IMR-90 (cell line): ENCODE results near the gene TTC7B. TPM values are rescaled to one million over a fixed set of nuclear protein-coding genes. Genes with fewer than 3 reads are reported as not detected.

ENCODE experiments used
- ATAC-seq: fragments of 200-7000 bp; cut with Tn5 transposase; 2 replicates; pipeline ENCODE4 v1.9.1; 2020; ENCODE audit warnings: low read depth, mild to moderate bottlenecking, moderate library complexity
- BruUV-seq: library from RNA; stranded (reverse); fragments of 400-500 nt; replicated peaks from 2 replicates; lab custom pipeline; 2021; lab: Mats Ljungman, UMichigan
- CTCF ChIA-PET: fragments of 300-600 bp; formaldehyde crosslinking; extraction: SDS; loops from one replicate; lab custom pipeline; 2021; ENCODE audit warnings: antibody characterized with exemption; lab: Yijun Ruan, JAX
- POLR2A ChIA-PET: fragments of 300-600 bp; sonication (Branson Sonifier 250); formaldehyde crosslinking; loops from one replicate; lab custom pipeline; 2022; ENCODE audit warnings: antibody characterized with exemption; ENCODE audit not compliant: unreplicated experiment; lab: Charles Lee
- DNase-seq: peaks from one replicate; pipeline ENCODE4 v3.0.0; 2013
- H2AFZ ChIP-seq: replicated peaks from 2 replicates; pipeline ENCODE3; 2013; ENCODE audit warnings: low read length, mild to moderate bottlenecking; ENCODE audit not compliant: poor library complexity
- H2AK5ac ChIP-seq: 2 replicates; pipeline ENCODE4 v1.6.1; 2013; ENCODE audit warnings: low read depth, low read length, inconsistent platforms
- H2AK9ac ChIP-seq: replicated peaks from 2 replicates; pipeline ENCODE3; 2013; ENCODE audit warnings: mild to moderate bottlenecking, low read depth, low read length, moderate library complexity; ENCODE audit not compliant: poor library complexity
- H2BK120ac ChIP-seq: 2 replicates; pipeline ENCODE4 v1.6.1; 2013; ENCODE audit warnings: low read depth, low read length, inconsistent platforms
- H2BK15ac ChIP-seq: 3 replicates; pipeline ENCODE4 v1.6.1; 2013; ENCODE audit warnings: low read depth, low read length, inconsistent platforms
- H2BK20ac ChIP-seq: 2 replicates; pipeline ENCODE4 v1.6.1; 2013; ENCODE audit warnings: low read depth, mild to moderate bottlenecking, inconsistent platforms, low read length, moderate library complexity
- H2BK5ac ChIP-seq: 2 replicates; pipeline ENCODE4 v1.6.1; 2013; ENCODE audit warnings: mild to moderate bottlenecking, low read depth, low read length, inconsistent platforms; ENCODE audit not compliant: poor library complexity, severe bottlenecking
- H3K14ac ChIP-seq: replicated peaks from 2 replicates; pipeline ENCODE4 v1.6.1; 2013; ENCODE audit warnings: low read depth, low read length, inconsistent platforms
- H3K18ac ChIP-seq: 2 replicates; pipeline ENCODE4 v1.6.1; 2013; ENCODE audit warnings: low read depth, low read length, control low read depth
- H3K23ac ChIP-seq: 2 replicates; pipeline ENCODE4 v1.6.1; 2013; ENCODE audit warnings: low read depth, low read length, inconsistent platforms
- H3K27ac ChIP-seq: 2 replicates; pipeline ENCODE4 v1.5.1; 2013; ENCODE audit warnings: mild to moderate bottlenecking, control low read depth, low read length; ENCODE audit not compliant: insufficient read depth
- H3K27me3 ChIP-seq: 2 replicates; pipeline ENCODE4 v1.6.1; 2013; ENCODE audit warnings: low read length; ENCODE audit not compliant: control insufficient read depth, insufficient read depth
- H3K36me3 ChIP-seq: 2 replicates; pipeline ENCODE4 v1.6.1; 2013; ENCODE audit warnings: low read length, mixed read lengths; ENCODE audit not compliant: control insufficient read depth, insufficient read depth
- H3K4ac ChIP-seq: 2 replicates; pipeline ENCODE4 v1.6.1; 2013; ENCODE audit warnings: low read depth, low read length, inconsistent platforms
- H3K4me1 ChIP-seq: 2 replicates; pipeline ENCODE4 v1.6.1; 2013; ENCODE audit warnings: low read length, mixed read lengths; ENCODE audit not compliant: control insufficient read depth, insufficient read depth
- H3K4me2 ChIP-seq: 2 replicates; pipeline ENCODE4 v1.6.1; 2013; ENCODE audit warnings: low read depth, mild to moderate bottlenecking, control low read depth, low read length, moderate library complexity
- H3K4me3 ChIP-seq: 2 replicates; pipeline ENCODE4 v1.5.1; 2013; ENCODE audit warnings: low read depth, mild to moderate bottlenecking, control low read depth, low read length, moderate library complexity; ENCODE audit not compliant: insufficient read depth
- H3K56ac ChIP-seq: 2 replicates; pipeline ENCODE4 v1.6.1; 2013; ENCODE audit warnings: low read length, inconsistent platforms; ENCODE audit not compliant: insufficient read depth; ENCODE audit errors: extremely low read depth
- H3K79me1 ChIP-seq, 2 experiments: 2 replicates each; pipeline ENCODE4 v1.6.1; 2013; ENCODE audit warnings: low read length in 2 of 2, inconsistent platforms in 1 of 2, low read depth in 1 of 2
- H3K9ac ChIP-seq: 2 replicates; pipeline ENCODE4 v1.6.1; 2013; ENCODE audit warnings: low read depth, low read length, control low read depth
- H3K9me1 ChIP-seq: 2 replicates; pipeline ENCODE4 v1.6.1; 2013; ENCODE audit warnings: low read length, inconsistent platforms; ENCODE audit not compliant: insufficient read depth
- H3K9me3 ChIP-seq: 2 replicates; pipeline ENCODE4 v1.6.1; 2013; ENCODE audit warnings: low read length; ENCODE audit not compliant: control insufficient read depth, insufficient read depth
- H4K20me1 ChIP-seq: 2 replicates; pipeline ENCODE4 v1.6.1; 2013; ENCODE audit warnings: low read length, inconsistent platforms; ENCODE audit not compliant: insufficient read depth
- H4K5ac ChIP-seq: 2 replicates; pipeline ENCODE4 v1.6.1; 2013; ENCODE audit warnings: mild to moderate bottlenecking, low read depth, low read length, control low read depth
- H4K8ac ChIP-seq, 2 experiments: 2 replicates each; pipeline ENCODE4 v1.6.1; 2013; ENCODE audit warnings: low read depth in 2 of 2, low read length in 2 of 2, control low read depth in 1 of 2, inconsistent platforms in 1 of 2
- H4K91ac ChIP-seq: 2 replicates; pipeline ENCODE4 v1.6.1; 2013; ENCODE audit warnings: low read depth, low read length, inconsistent platforms; ENCODE audit not compliant: insufficient read depth
- BHLHE40 ChIP-seq: fragments of 150-350 bp; IDR thresholded peaks from 2 replicates; pipeline ENCODE4 v1.6.1; 2016; ENCODE audit warnings: mild to moderate bottlenecking, low read depth, low read length
- CEBPB ChIP-seq: IDR thresholded peaks from 2 replicates; pipeline ENCODE4 v1.6.1; 2012; ENCODE audit warnings: low read depth, low read length, improper control_type of control experiment
- CHD1 ChIP-seq: IDR thresholded peaks from 2 replicates; pipeline ENCODE4 v1.6.1; 2012; ENCODE audit warnings: low read depth, low read length, improper control_type of control experiment
- FOS ChIP-seq: fragments of 150-350 bp; IDR thresholded peaks from 2 replicates; pipeline ENCODE4 v1.6.1; 2016; ENCODE audit warnings: low read depth, low read length
- MAFK ChIP-seq: IDR thresholded peaks from 2 replicates; pipeline ENCODE4 v1.6.1; 2012; ENCODE audit warnings: low read depth, low read length, improper control_type of control experiment
- MAZ ChIP-seq: IDR thresholded peaks from 2 replicates; pipeline ENCODE4 v1.6.1; 2012; ENCODE audit warnings: low read depth, mild to moderate bottlenecking, low read length, improper control_type of control experiment, moderate library complexity, borderline replicate concordance
- MXI1 ChIP-seq: IDR thresholded peaks from 2 replicates; pipeline ENCODE4 v1.6.1; 2012; ENCODE audit warnings: low read depth, mild to moderate bottlenecking, low read length, moderate library complexity, borderline replicate concordance
- NFE2L2 ChIP-seq: fragments of 150-350 bp; IDR thresholded peaks from 2 replicates; pipeline ENCODE4 v1.6.1; 2016; ENCODE audit warnings: low read depth, mild to moderate bottlenecking, low read length
- POLR2A ChIP-seq: IDR thresholded peaks from 2 replicates; pipeline ENCODE4 v1.6.1; 2012; ENCODE audit warnings: mild to moderate bottlenecking, low read depth, low read length
- RAD21 ChIP-seq: IDR thresholded peaks from 2 replicates; pipeline ENCODE4 v1.6.1; 2012; ENCODE audit warnings: low read length, improper control_type of control experiment
- RCOR1 ChIP-seq: IDR thresholded peaks from 2 replicates; pipeline ENCODE4 v1.6.1; 2012; ENCODE audit warnings: mild to moderate bottlenecking, low read length, improper control_type of control experiment; ENCODE audit not compliant: insufficient replicate concordance
- RFX5 ChIP-seq: IDR thresholded peaks from 2 replicates; pipeline ENCODE4 v1.8.0; 2012; ENCODE audit warnings: low read depth, mild to moderate bottlenecking, low read length, moderate library complexity
- SMC3 ChIP-seq: fragments of 150-350 bp; IDR thresholded peaks from 2 replicates; pipeline ENCODE4 v1.6.1; 2016; ENCODE audit warnings: low read depth, mild to moderate bottlenecking, antibody characterized with exemption, low read length, moderate library complexity
- WGBS, 2 experiments: methylation state at CpG; one replicate each; pipeline versions ENCODE4 v1.1.5 to v1.1.7; 2013; ENCODE audit warnings: missing lambda C conversion rate in 2 of 2; ENCODE audit not compliant: insufficient read length in 1 of 2; ENCODE audit errors: extremely low coverage in 2 of 2; 5-methylcytosine and 5-hydroxymethylcytosine counted together
- dilution Hi-C: fragments of 300-500 bp; cut with HindIII; formaldehyde crosslinking; loops from one replicate; pipeline ENCODE4 v1.14.3; 2018; ENCODE audit warnings: low sequenced_read_pairs; ENCODE audit not compliant: unreplicated experiment
- in situ Hi-C: fragments of 300-500 bp; cut with MboI; formaldehyde crosslinking; loops from 3 replicates; pipeline ENCODE4 v1.14.3; 2019; ENCODE audit warnings: low sequenced_read_pairs, inconsistent platforms, mixed read lengths
- intact Hi-C: fragments of 100-400 bp; cut with micrococcal nuclease; formaldehyde crosslinking; loops from 2 replicates; pipeline ENCODE4 v1.10.0; 2022
- polyA plus RNA-seq, 3 experiments: library from polyadenylated mRNA; depleted of rRNA; stranded (reverse); fragments of >200 nt; gene quantifications; 2 replicates each; pipeline ENCODE4 v1.2.3, GENCODE V29; 2012; ENCODE audit warnings: low replicate concordance in 1 of 3
- total RNA-seq: library from RNA; depleted of rRNA; stranded (reverse); fragments of >200 nt; gene quantifications from 2 replicates; pipeline ENCODE4 v1.2.3, GENCODE V29; 2012
- TF ChIP-seq, protein P1 (sequence below): conservative IDR thresholded peaks from 2 replicates; pipeline ENCODE4 v1.5.1; 2012; ENCODE audit warnings: mild to moderate bottlenecking, low read depth, low read length, improper control_type of control experiment

TTC7B gene
- total and polyA plus RNA-seq, 2 of the 4 experiments (the other 2 are of a cell fraction), result 18.1 to 35.3 TPM

DNA sequence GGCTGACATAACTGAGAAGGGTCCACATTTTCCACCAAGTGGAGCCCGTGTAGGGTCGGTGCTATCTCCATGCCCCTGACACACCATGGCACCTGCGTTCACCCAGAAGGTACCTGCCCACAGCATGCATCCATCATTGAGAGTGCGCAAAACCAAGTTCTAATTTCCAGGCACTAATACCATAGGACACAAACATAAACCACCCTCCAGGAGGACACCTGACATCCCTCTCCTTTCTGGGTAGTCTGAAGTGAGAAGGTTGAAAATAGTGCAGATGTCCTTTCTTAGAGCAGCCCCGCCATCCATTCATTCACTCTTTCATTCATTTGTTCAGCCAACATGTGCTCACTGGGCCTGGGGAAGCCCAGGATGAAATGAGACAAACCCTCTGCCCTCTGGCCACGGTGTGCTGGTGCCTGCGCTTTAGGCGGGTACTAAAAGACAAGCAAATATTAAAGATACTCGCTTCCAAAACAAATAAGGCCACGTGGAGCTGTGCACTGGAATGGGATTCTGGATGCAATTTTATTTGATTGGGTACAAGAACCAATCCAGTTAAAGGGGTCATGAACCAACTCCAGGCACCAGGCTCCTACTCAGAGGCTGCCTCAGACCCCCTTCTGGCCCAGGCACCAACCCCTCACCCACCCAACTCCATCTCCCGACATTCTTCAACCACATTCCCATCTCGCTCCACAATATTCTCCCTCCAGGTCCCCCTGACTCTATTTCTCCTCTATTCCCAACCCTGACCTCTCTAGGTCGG is 1.2 kb downstream of the TTC7B start:
- Histone ChIP-seq H4K5ac (no peak overlapping the region; the same call in 1 of the 2 replicates), H2AK9ac (peak overlapping the region; percentile 87), H4K8ac (peak overlapping the region; percentile 23 to 61; a peak in 1 of 4 replicates), H2BK20ac (no peak overlapping the region), H3K4me3 (peak overlapping the region; percentile 100), H3K23ac (peak overlapping the region; percentile 37), H3K4me1 (peaks cover 5% of the 10 kb centered on the region), H4K91ac (peak overlapping the region; percentile 63; the same call in 1 of the 2 replicates), H2BK120ac (no peak overlapping the region), H3K79me1 (peaks cover 33 to 53% of the 10 kb centered on the region in 2 experiments), H3K56ac (no peak overlapping the region), H2AFZ (peak overlapping the region; percentile 95), H3K27me3 (peaks cover 10% of the 10 kb centered on the region; the same call in 1 of the 2 replicates), H2BK15ac (no peak overlapping the region), H3K4ac (peak overlapping the region; percentile 73; the same call in 1 of the 2 replicates), H4K20me1 (peaks cover 15% of the 10 kb centered on the region; the same call in 1 of the 2 replicates), H3K27ac (no peak overlapping the region; the same call in 1 of the 2 replicates), H3K4me2 (peak overlapping the region; percentile 88), H3K36me3 (no peaks in the 10 kb centered on the region), H2AK5ac (peak overlapping the region; percentile 17; the same call in 1 of the 2 replicates), H3K14ac (peak overlapping the region; percentile 88), H2BK5ac (no peak overlapping the region), H3K9me3 (no peaks in the 10 kb centered on the region), H3K9me1 (no peaks in the 10 kb centered on the region; the same call in 1 of the 2 replicates), H3K18ac (no peak overlapping the region), H3K9ac (peak overlapping the region; percentile 81)
- no TSS peak for BruUV-seq
- no peak for ATAC-seq
- no peak for DNase-seq
- dilution Hi-C loops, result no loop called here
- intact Hi-C loops, result loop anchor here (5.0 kb wide), 2 partner anchors 58 to 513 kb away; no protein-coding TSS in a partner anchor
- in situ Hi-C loops, result no loop called here
- 70 to 100% methylated on average over 2 to 10 of the region's 13 CpGs for WGBS, 2 experiments
- POLR2A ChIA-PET, result no interaction called here
- TF ChIP-seq RFX5 (no peak), RCOR1 (no peak), MAFK (no peak), MXI1 (no peak), CHD1 (no peak), RAD21 (no peak), BHLHE40 (no peak), FOS (no peak), CEBPB (no peak), MAZ (no peak), NFE2L2 (no peak), SMC3 (no peak), POLR2A (no peak)
- TF ChIP-seq, protein P1, sequence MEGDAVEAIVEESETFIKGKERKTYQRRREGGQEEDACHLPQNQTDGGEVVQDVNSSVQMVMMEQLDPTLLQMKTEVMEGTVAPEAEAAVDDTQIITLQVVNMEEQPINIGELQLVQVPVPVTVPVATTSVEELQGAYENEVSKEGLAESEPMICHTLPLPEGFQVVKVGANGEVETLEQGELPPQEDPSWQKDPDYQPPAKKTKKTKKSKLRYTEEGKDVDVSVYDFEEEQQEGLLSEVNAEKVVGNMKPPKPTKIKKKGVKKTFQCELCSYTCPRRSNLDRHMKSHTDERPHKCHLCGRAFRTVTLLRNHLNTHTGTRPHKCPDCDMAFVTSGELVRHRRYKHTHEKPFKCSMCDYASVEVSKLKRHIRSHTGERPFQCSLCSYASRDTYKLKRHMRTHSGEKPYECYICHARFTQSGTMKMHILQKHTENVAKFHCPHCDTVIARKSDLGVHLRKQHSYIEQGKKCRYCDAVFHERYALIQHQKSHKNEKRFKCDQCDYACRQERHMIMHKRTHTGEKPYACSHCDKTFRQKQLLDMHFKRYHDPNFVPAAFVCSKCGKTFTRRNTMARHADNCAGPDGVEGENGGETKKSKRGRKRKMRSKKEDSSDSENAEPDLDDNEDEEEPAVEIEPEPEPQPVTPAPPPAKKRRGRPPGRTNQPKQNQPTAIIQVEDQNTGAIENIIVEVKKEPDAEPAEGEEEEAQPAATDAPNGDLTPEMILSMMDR, result no peak
- CTCF ChIA-PET, result interaction anchor here (1.1 kb wide), 1 partner anchor 51 kb away, joined by 3 read pairs; no protein-coding TSS in a partner anchor
